K562 (cell line): ENCODE measurements around the gene KRTAP2-1. TPM values are rescaled to one million over a fixed set of nuclear protein-coding genes. Genes with fewer than 3 reads are reported as not detected.

Source experiments
- ATAC-seq: fragments of 200-7000 bp; cut with Tn5 transposase; 3 replicates; pipeline ENCODE4 v1.9.1; 2020; ENCODE audit warnings: moderate library complexity
- BruUV-seq: library from RNA; stranded (reverse); fragments of 400-500 nt; replicated peaks from 2 replicates; lab custom pipeline; 2021; lab: Mats Ljungman, UMichigan
- CTCF ChIA-PET: fragments of 300-600 bp; formaldehyde crosslinking; extraction: SDS; loops from one replicate; lab custom pipeline; 2021; ENCODE audit warnings: low intra/inter-chr PET ratio; lab: Yijun Ruan, JAX
- POLR2A ChIA-PET: fragments of 300-600, 350-650 bp; sonication (Branson Sonifier 250); formaldehyde crosslinking; extraction: SDS; loops from one replicate; lab custom pipeline; 2021; ENCODE audit warnings: antibody characterized with exemption, inconsistent platforms; lab: Yijun Ruan, JAX
- DNase-seq, 4 experiments: peaks; one replicate each; pipeline versions ENCODE4 v3.0.0 to v3.0.0-alpha.2; 2011 to 2018; ENCODE audit warnings: low spot score in 3 of 4, mixed read lengths in 3 of 4; ENCODE audit errors: extremely low read depth in 1 of 4
- FAIRE-seq: peaks from 2 replicates; lab custom pipeline; 2011; peaks lifted over from hg19 to GRCh38; lab: Jason Lieb, UNC
- H2AFZ ChIP-seq: 2 replicates; pipeline ENCODE4 v1.6.0; 2011; ENCODE audit warnings: low read depth, low read length, control low read depth, inconsistent platforms
- H3K27ac ChIP-seq: fragments of 200-600 bp; 3 replicates; pipeline ENCODE4 v1.8.0; 2011; ENCODE audit warnings: low read depth, mild to moderate bottlenecking, control low read depth, inconsistent platforms, low read length, moderate library complexity, mixed read lengths; ENCODE audit errors: extremely low read depth
- H3K27me3 ChIP-seq, 2 experiments: fragments of 300-600 bp in 1 of 2; 2 replicates in 1 of 2; 3 replicates in 1 of 2; pipeline versions ENCODE4 v1.6.0 to v1.8.0; 2011; ENCODE audit warnings: inconsistent platforms in 2 of 2, low read length in 2 of 2, mild to moderate bottlenecking in 1 of 2, mixed read lengths in 1 of 2, moderate library complexity in 1 of 2; ENCODE audit not compliant: control insufficient read depth in 2 of 2, insufficient read depth in 2 of 2
- H3K36me3 ChIP-seq: fragments of 300-600 bp; 3 replicates; pipeline ENCODE4 v1.8.0; 2011; ENCODE audit warnings: mild to moderate bottlenecking, low read length, inconsistent platforms; ENCODE audit not compliant: control insufficient read depth, insufficient read depth
- H3K4me1 ChIP-seq, 2 experiments: fragments of 200-600 bp in 1 of 2; replicated peaks in 1 of 2; 2 replicates in 1 of 2; 3 replicates in 1 of 2; pipeline versions ENCODE4 v1.5.1 to v1.8.0; 2011; ENCODE audit warnings: inconsistent platforms in 2 of 2, low read length in 2 of 2, mild to moderate bottlenecking in 1 of 2, mixed read lengths in 1 of 2, moderate library complexity in 1 of 2; ENCODE audit not compliant: control insufficient read depth in 2 of 2, insufficient read depth in 2 of 2
- H3K4me2 ChIP-seq: 2 replicates; pipeline ENCODE4 v1.6.1; 2011; ENCODE audit warnings: low read length, control low read depth, inconsistent platforms, mixed read lengths; ENCODE audit not compliant: insufficient read depth
- H3K4me3 ChIP-seq: fragments of 200-600 bp; sonication (generic), shearing (Covaris generic); 2 replicates; pipeline ENCODE4 v1.5.1; 2016; ENCODE audit warnings: control low read depth, inconsistent platforms
- H3K79me2 ChIP-seq: fragments of 200-600 bp; 3 replicates; pipeline ENCODE4 v1.8.0; 2011; ENCODE audit warnings: low read length, inconsistent platforms; ENCODE audit not compliant: control insufficient read depth, insufficient read depth
- H3K9ac ChIP-seq, 2 experiments: 2 replicates each; pipeline versions ENCODE4 v1.6.0 to v1.6.1; 2011; ENCODE audit warnings: low read depth in 2 of 2, low read length in 2 of 2, control low read depth in 1 of 2, inconsistent platforms in 1 of 2, mild to moderate bottlenecking in 1 of 2, mixed read lengths in 1 of 2; ENCODE audit not compliant: insufficient read depth in 1 of 2
- H3K9me1 ChIP-seq: one replicate; pipeline ENCODE4 v1.6.0; 2011; ENCODE audit warnings: inconsistent platforms, mild to moderate bottlenecking, low read length, moderate library complexity; ENCODE audit not compliant: control insufficient read depth, insufficient read depth
- H3K9me3 ChIP-seq: replicated peaks from 2 replicates; pipeline ENCODE4 v1.5.1; 2011; ENCODE audit warnings: low read depth, low read length, inconsistent platforms; ENCODE audit not compliant: control insufficient read depth, insufficient read depth
- H4K20me1 ChIP-seq: replicated peaks from 2 replicates; pipeline ENCODE4 v1.6.1; 2011; ENCODE audit warnings: low read length, inconsistent platforms, mixed read lengths; ENCODE audit not compliant: control insufficient read depth, insufficient read depth
- IRF9 ChIP-seq: fragments of 450-650 bp; IDR thresholded peaks from 2 replicates; pipeline ENCODE4 v1.6.1; 2016; ENCODE audit warnings: missing biosample characterization, missing genetic modification characterization
- MYC ChIP-seq, 2 experiments: fragments of 250-450 bp in 1 of 2; sonication (Bioruptor Pico) in 1 of 2; IDR thresholded peaks; 2 replicates each; pipeline versions ENCODE4 v1.5.1 to v1.6.1; 2012 to 2021; ENCODE audit warnings: low read depth in 2 of 2, borderline replicate concordance in 1 of 2, improper control_type of control experiment in 1 of 2, low read length in 1 of 2, mild to moderate bottlenecking in 1 of 2, moderate library complexity in 1 of 2
- SRSF7 ChIP-seq: fragments of 200-400 bp; formaldehyde crosslinking; optimal IDR thresholded peaks from 2 replicates; pipeline ENCODE3; 2017; ENCODE audit warnings: mild to moderate bottlenecking, low read depth, low read length
- THRAP3 ChIP-seq: fragments of 450-650 bp; IDR thresholded peaks from 2 replicates; pipeline ENCODE4 v1.6.1; 2016; ENCODE audit warnings: mild to moderate bottlenecking, inconsistent platforms, borderline replicate concordance
- ZNF449 ChIP-seq: fragments of 250-450 bp; sonication (Bioruptor Pico); IDR thresholded peaks from 2 replicates; pipeline ENCODE4 v1.8.0; 2022; ENCODE audit warnings: moderate library complexity, mild to moderate bottlenecking, inconsistent platforms
- WGBS: fragments of 100-300 bp; shearing (Covaris generic); methylation state at CpG from one replicate; pipeline ENCODE4 v1.1.6; 2016; ENCODE audit warnings: low coverage, mixed read lengths; ENCODE audit not compliant: insufficient coverage; ENCODE audit errors: missing lambda C conversion rate; 5-methylcytosine and 5-hydroxymethylcytosine counted together
- in situ Hi-C: fragments of 300-500 bp; cut with MboI; formaldehyde crosslinking; loops from 4 replicates; pipeline ENCODE4 v1.15.0; 2018; ENCODE audit warnings: inconsistent platforms, mixed read lengths
- intact Hi-C: fragments of 100-400 bp; cut with micrococcal nuclease; formaldehyde crosslinking; loops from 2 replicates; pipeline ENCODE4 v1.14.2; 2022
- polyA plus RNA-seq, 8 experiments: library from polyadenylated mRNA; depleted of rRNA in 4 of 8; stranded (reverse) in 5 of 8; unstranded in 3 of 8; fragments of >200 nt; fragmentation: Nextera tagmentation in 2 of 8; fragmentation: Illumina TruSeq in 1 of 8; extraction: Ambion mirVana in 2 of 8; extraction: Trizol in 1 of 8; gene quantifications; 2 replicates each; pipeline versions ENCODE4 v1.2.1 to v1.2.3, GENCODE V29; 2011 to 2014; ENCODE audit warnings: inconsistent platforms in 1 of 8, missing spikeins in 1 of 8
- total RNA-seq, 7 experiments: library from RNA; depleted of rRNA in 6 of 7; stranded (reverse); fragments of >200 nt in 6 of 7; fragmentation: Illumina TruSeq in 2 of 7; extraction: Trizol in 2 of 7; gene quantifications; 2 replicates each; pipeline versions ENCODE4 v1.2.1 to v1.2.3, GENCODE V29; 2011 to 2021; ENCODE audit warnings: low replicate concordance in 1 of 7

Gene KRTAP2-1
- total and polyA plus RNA-seq, 9 of the 15 experiments (the other 6 are each of a cell fraction or from before 2014, with no cell fraction given), result not detected

GRCh38 chr17:41015454-41015853, 31.7 kb downstream of the KRTAP2-1 start:
- Histone ChIP-seq H3K4me1 (no peaks in the 10 kb centered on the region), H3K4me3 (no peak overlapping the region), H2AFZ (no peak overlapping the region), H3K9ac (no peak overlapping the region), H3K9me1 (no peaks in the 10 kb centered on the region), H4K20me1 (no peaks in the 10 kb centered on the region), H3K4me2 (no peak overlapping the region), H3K9me3 (no peaks in the 10 kb centered on the region), H3K27me3 (peaks cover 0 to 3% of the 10 kb centered on the region in 2 experiments; a peak in 1 of 5 replicates), H3K27ac (no peak overlapping the region)
- ChIA-PET POLR2A (no interaction called here), CTCF (no interaction called here)
- FAIRE-seq, result no peak
- intact Hi-C loops, result no loop called here
- in situ Hi-C loops, result no loop called here
- WGBS, result 1% methylated on average over 7 of the region's 7 CpGs
- BruUV-seq, result no TSS peak
- DNase-seq, result no peak
- no peak for TF ChIP-seq IRF9
- no peak for TF ChIP-seq THRAP3
- no peak for TF ChIP-seq MYC (IDR thresholded peaks at IDR 0.05; ENCODE audit: low read depth, low read length)
- no peak for TF ChIP-seq MYC (CRISPR knock-in tag; IDR thresholded peaks at IDR 0.05; ENCODE audit: borderline replicate concordance, low read depth)
- no peak for TF ChIP-seq ZNF449
- no peak for TF ChIP-seq SRSF7
- TF ChIP-seq, all 486 proteins: peak for 0
- Histone ChIP-seq H3K79me2 (no peaks in the 10 kb centered on the region), H3K36me3 (no peaks in the 10 kb centered on the region)
- no peak for ATAC-seq
